AG10803 (cell line): ENCODE data around the gene KRTAP6-2.

ENCODE experiments used
- DNase-seq: peaks from one replicate; pipeline ENCODE4 v3.0.0; 2010; ENCODE audit warnings: low read depth
- H3K4me3 ChIP-seq: 2 replicates; pipeline ENCODE4 v1.5.1; 2011; ENCODE audit warnings: mild to moderate bottlenecking, low read length, control low read depth
- TF ChIP-seq, protein P1 (sequence below): conservative IDR thresholded peaks from 2 replicates; pipeline ENCODE4 v1.5.1; 2011; ENCODE audit warnings: mild to moderate bottlenecking, low read length, control low read depth, inconsistent platforms

KRTAP6-2 gene

GRCh38 chr21:30625449-30626165 lies 26.9 kb upstream of the KRTAP6-2 start:
- no peak overlapping the region for H3K4me3 ChIP-seq
- no peak for DNase-seq
- TF ChIP-seq, protein P1, sequence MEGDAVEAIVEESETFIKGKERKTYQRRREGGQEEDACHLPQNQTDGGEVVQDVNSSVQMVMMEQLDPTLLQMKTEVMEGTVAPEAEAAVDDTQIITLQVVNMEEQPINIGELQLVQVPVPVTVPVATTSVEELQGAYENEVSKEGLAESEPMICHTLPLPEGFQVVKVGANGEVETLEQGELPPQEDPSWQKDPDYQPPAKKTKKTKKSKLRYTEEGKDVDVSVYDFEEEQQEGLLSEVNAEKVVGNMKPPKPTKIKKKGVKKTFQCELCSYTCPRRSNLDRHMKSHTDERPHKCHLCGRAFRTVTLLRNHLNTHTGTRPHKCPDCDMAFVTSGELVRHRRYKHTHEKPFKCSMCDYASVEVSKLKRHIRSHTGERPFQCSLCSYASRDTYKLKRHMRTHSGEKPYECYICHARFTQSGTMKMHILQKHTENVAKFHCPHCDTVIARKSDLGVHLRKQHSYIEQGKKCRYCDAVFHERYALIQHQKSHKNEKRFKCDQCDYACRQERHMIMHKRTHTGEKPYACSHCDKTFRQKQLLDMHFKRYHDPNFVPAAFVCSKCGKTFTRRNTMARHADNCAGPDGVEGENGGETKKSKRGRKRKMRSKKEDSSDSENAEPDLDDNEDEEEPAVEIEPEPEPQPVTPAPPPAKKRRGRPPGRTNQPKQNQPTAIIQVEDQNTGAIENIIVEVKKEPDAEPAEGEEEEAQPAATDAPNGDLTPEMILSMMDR: no peak

- no peak for DNase-seq
- TF ChIP-seq, protein P1: no peak
- no peak overlapping the region for H3K4me3 ChIP-seq
These were observed 24.7 kb upstream of the KRTAP6-2 start for GRCh38 chr21:30623362-30623761.

DNA sequence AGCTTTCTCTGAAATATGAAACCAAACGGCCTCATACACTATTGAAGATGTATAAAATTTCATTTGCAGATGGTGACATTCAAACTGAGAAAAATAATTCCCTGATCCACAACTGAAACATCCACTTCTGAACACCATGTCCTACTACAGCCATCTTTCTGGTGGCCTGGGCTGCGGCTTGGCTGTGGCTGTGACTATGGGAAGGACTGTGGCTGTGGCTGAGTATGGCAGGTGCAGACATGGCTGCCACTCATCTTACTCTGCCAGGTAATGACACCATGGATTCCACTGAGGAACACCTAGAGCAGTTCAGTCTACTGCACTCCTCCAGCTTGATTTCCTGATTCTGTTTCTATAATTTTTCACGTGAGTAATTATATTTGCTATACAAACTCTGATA lies 21.8 kb upstream of the KRTAP6-2 start, which contains the start of gene KRTAP20-4:
Gene KRTAP20-4, plus strand, starts transcription at position 106 of the 400 bp plus-strand sequence.
- H3K4me3 ChIP-seq: no peak within 1 kb of the TSS
- no peak for DNase-seq
- TF ChIP-seq, protein P1: no peak

- DNase-seq: no peak
- TF ChIP-seq, protein P1: no peak
- H3K4me3 ChIP-seq: no peak overlapping the region
These were observed 21.4 kb upstream of the KRTAP6-2 start for GRCh38 chr21:30620080-30620479.

DNA sequence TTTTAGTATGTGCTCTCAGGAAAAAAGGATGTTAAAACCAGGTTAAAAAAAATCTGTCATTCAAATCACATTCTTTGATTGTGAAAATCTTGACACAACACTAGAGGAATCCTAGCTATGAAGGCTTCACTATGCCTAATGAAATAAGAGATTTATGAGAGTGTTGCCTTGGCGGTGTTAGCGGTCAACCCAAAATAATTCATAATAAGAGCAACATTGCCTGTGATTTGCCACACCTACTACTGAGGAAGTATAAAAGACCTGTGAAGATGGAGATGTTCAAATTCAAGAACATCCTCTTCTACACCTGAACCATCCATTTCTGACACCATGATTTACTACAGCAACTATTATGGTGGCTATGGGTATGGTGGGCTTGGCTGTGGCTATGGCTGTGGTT lies 17.4 kb upstream of the KRTAP6-2 start, which contains the start of gene KRTAP20-1:
Gene KRTAP20-1, plus strand, starts transcription at position 301 of the 400 bp plus-strand sequence. Its CDS starts 30 bp downstream, at position 331.
- H3K4me3 ChIP-seq: no peak within 1 kb of the TSS
- DNase-seq: no peak
- TF ChIP-seq, protein P1: no peak

DNA sequence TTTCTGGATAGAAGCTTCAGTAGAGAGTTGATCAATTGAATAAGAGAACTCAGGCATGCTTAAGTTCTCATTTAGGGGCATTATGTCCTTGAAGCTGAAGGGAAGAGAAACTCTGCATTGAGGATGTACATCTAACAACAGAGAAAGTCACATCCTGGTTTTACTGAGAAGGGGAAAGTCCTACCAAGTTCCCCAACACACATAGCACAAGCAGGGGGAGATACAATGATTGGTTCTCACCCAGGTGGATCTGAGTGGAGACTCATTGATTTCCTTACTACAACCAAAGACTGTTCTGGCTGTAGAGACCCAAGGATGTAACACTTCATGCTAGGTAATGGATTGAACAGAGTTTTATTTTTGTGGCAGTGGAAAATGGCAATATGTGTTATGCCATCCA lies 16.5 kb upstream of the KRTAP6-2 start:
- no peak overlapping the region for H3K4me3 ChIP-seq
- no peak for DNase-seq
- TF ChIP-seq, protein P1: no peak

DNA sequence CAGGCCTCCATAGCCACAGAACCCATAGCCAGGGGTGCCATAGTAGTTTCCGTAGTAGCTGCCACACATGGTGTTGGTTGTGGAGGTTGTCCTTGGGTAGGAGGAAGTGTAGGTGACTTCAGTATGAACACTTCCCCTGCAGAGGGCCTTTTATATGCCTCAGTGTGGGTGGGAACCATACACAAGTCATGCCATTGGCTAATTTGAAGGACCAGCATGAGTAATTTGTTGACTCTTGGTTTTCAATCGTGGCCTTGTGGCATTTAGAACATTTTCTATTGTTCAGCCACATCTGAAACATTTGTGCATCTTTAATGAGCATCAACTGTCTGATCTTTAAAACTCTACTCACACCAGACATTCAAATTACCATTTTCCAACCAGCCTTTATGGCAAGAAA lies 15.1 kb upstream of the KRTAP6-2 start, which contains the start of gene KRTAP6-1:
Gene KRTAP6-1, minus strand, starts transcription at position 95 of the 400 bp plus-strand sequence. Its CDS starts 26 bp downstream, at position 69.
- TF ChIP-seq, protein P1: no peak
- H3K4me3 ChIP-seq: no peak within 1 kb of the TSS
- no peak for DNase-seq
